Measurements from ENCODE around the gene CCL19.

CCL19 gene

GRCh38 chr9:34694811-34695210 lies 3.7 kb upstream of the CCL19 start:
- no peak for DNase-seq (ENCODE audit: low spot score)

- no peak for DNase-seq (ENCODE audit: low spot score)
Measured at GRCh38 chr9:34693560-34693959, 2.5 kb upstream of the CCL19 start.

GRCh38 chr9:34691936-34692315 lies 850 bp upstream of the CCL19 start:
- DNase-seq (ENCODE audit: low spot score): no peak

- no peak for DNase-seq (ENCODE audit: low spot score)
Measured at GRCh38 chr9:34689512-34689911, 1.6 kb downstream of the CCL19 start.

GRCh38 chr9:34689116-34689470 lies 2.0 kb downstream of the CCL19 start:
- DNase-seq (ENCODE audit: low spot score): no peak

GRCh38 chr9:34688329-34689115 lies 2.6 kb downstream of the CCL19 start:
- no peak for DNase-seq (ENCODE audit: low spot score)

GRCh38 chr9:34687276-34688030 lies 3.6 kb downstream of the CCL19 start:
- no peak for DNase-seq (ENCODE audit: low spot score)

- no peak for DNase-seq (ENCODE audit: low spot score)
Measured at GRCh38 chr9:34686732-34687131, 4.3 kb downstream of the CCL19 start.

GRCh38 chr9:34686231-34686630 lies 4.8 kb downstream of the CCL19 start:
- DNase-seq (ENCODE audit: low spot score): no peak

GRCh38 chr9:34685591-34685990 lies 5.5 kb downstream of the CCL19 start:
- no peak for DNase-seq (ENCODE audit: low spot score)

- DNase-seq (ENCODE audit: low spot score): no peak
Measured at GRCh38 chr9:34684816-34685215, 6.3 kb downstream of the CCL19 start.

GRCh38 chr9:34684145-34684544 lies 6.9 kb downstream of the CCL19 start:
- DNase-seq (ENCODE audit: low spot score): no peak

- no peak for DNase-seq (ENCODE audit: low spot score)
Measured at GRCh38 chr9:34675869-34676268, 15.2 kb downstream of the CCL19 start.

GRCh38 chr9:34675048-34675714 lies 15.9 kb downstream of the CCL19 start:
- DNase-seq (ENCODE audit: low spot score): peak; percentile 88

- no peak for DNase-seq (ENCODE audit: low spot score)
Measured at GRCh38 chr9:34674440-34674839, 16.6 kb downstream of the CCL19 start.

- DNase-seq (ENCODE audit: low spot score): no peak
Measured at GRCh38 chr9:34671307-34671706, 19.8 kb downstream of the CCL19 start.

GRCh38 chr9:34669809-34670562 lies 21.1 kb downstream of the CCL19 start:
- DNase-seq (ENCODE audit: low spot score): no peak

GRCh38 chr9:34665381-34666250 lies 25.5 kb downstream of the CCL19 start:
- peak; percentile 94 for DNase-seq (ENCODE audit: low spot score)

GRCh38 chr9:34665067-34665380 lies 26.1 kb downstream of the CCL19 start:
- DNase-seq (ENCODE audit: low spot score): no peak

GRCh38 chr9:34664281-34665066 lies 26.6 kb downstream of the CCL19 start:
- peak; percentile 82 for DNase-seq (ENCODE audit: low spot score)

GRCh38 chr9:34663303-34663605 lies 27.8 kb downstream of the CCL19 start:
- DNase-seq (ENCODE audit: low spot score): no peak

Data from iPS-NIHi11 (cell line).